Fibroblast of lung (primary cell): ENCODE measurements around the gene HIKESHI. TPM values are rescaled to one million over a fixed set of nuclear protein-coding genes. Genes with fewer than 3 reads are reported as not detected.

ENCODE experiments used
- DNase-seq, 2 donors: peaks; one replicate each; pipeline versions ENCODE4 v3.0.0 to v3.0.0-alpha.2; 2010; ENCODE audit warnings: low read depth in 2 of 2
- H2AFZ ChIP-seq: 2 replicates; pipeline ENCODE4 v1.5.1; 2012; ENCODE audit warnings: low read length, control low read depth, inconsistent platforms
- H3K27ac ChIP-seq: 2 replicates; pipeline ENCODE4 v1.5.1; 2011; ENCODE audit warnings: low read length, control low read depth; ENCODE audit not compliant: insufficient read depth
- H3K27me3 ChIP-seq: 2 replicates; pipeline ENCODE4 v1.5.1; 2011; ENCODE audit warnings: mild to moderate bottlenecking, low read length; ENCODE audit not compliant: control insufficient read depth, insufficient read depth
- H3K36me3 ChIP-seq: 2 replicates; pipeline ENCODE4 v1.5.1; 2011; ENCODE audit warnings: low read length; ENCODE audit not compliant: control insufficient read depth, insufficient read depth
- H3K4me1 ChIP-seq: 2 replicates; pipeline ENCODE4 v1.5.1; 2011; ENCODE audit warnings: low read length; ENCODE audit not compliant: control insufficient read depth, insufficient read depth; ENCODE audit errors: extremely low read depth
- H3K4me2 ChIP-seq: 2 replicates; pipeline ENCODE4 v1.5.1; 2011; ENCODE audit warnings: low read length, control low read depth; ENCODE audit not compliant: insufficient read depth; ENCODE audit errors: extremely low read depth
- H3K4me3 ChIP-seq, 4 experiments: fragments of 200-600 bp in 1 of 4; sonication (generic) in 1 of 4; replicated peaks in 1 of 4; 2 replicates each; pipeline ENCODE4 v1.5.1; 2011 to 2016; ENCODE audit warnings: low read length in 4 of 4, low read depth in 3 of 4, mild to moderate bottlenecking in 3 of 4, control low read depth in 2 of 4, inconsistent platforms in 1 of 4, mixed read lengths in 1 of 4; ENCODE audit not compliant: insufficient read depth in 1 of 4; ENCODE audit errors: control extremely low read depth in 1 of 4
- H3K79me2 ChIP-seq: 2 replicates; pipeline ENCODE4 v1.5.1; 2012; ENCODE audit warnings: mild to moderate bottlenecking, low read length, inconsistent platforms; ENCODE audit not compliant: control insufficient read depth, insufficient read depth
- H3K9ac ChIP-seq: 2 replicates; pipeline ENCODE4 v1.5.1; 2011; ENCODE audit warnings: mild to moderate bottlenecking, low read length, control low read depth; ENCODE audit not compliant: insufficient read depth
- H3K9me3 ChIP-seq: 2 replicates; pipeline ENCODE4 v1.5.1; 2012; ENCODE audit warnings: low read depth, low read length; ENCODE audit not compliant: control insufficient read depth, insufficient read depth
- H4K20me1 ChIP-seq: 2 replicates; pipeline ENCODE4 v1.5.1; 2011; ENCODE audit warnings: low read length; ENCODE audit not compliant: control insufficient read depth, insufficient read depth; ENCODE audit errors: extremely low read depth
- EZH2 ChIP-seq: IDR thresholded peaks from 2 replicates; pipeline ENCODE4 v1.5.1; 2012; ENCODE audit warnings: low read length, control low read depth, mild to moderate bottlenecking; ENCODE audit errors: missing control alignments
- polyA plus RNA-seq, 2 donors: library from polyadenylated mRNA; depleted of rRNA in 1 of 2; stranded (reverse) in 1 of 2; unstranded in 1 of 2; fragments of >200 nt; gene quantifications; 2 replicates each; pipeline ENCODE4 v1.2.1, GENCODE V29; 2011 to 2012; ENCODE audit warnings: missing spikeins in 1 of 2
- total RNA-seq: library from RNA; depleted of rRNA; stranded (reverse); fragments of >200 nt; gene quantifications from 2 replicates; pipeline ENCODE4 v1.2.1, GENCODE V29; 2014
- TF ChIP-seq, protein P1 (sequence below), 2 donors: IDR thresholded peaks in 1 of 2; conservative IDR thresholded peaks in 1 of 2; 1 replicate in 1 of 2; 2 replicates in 1 of 2; pipeline ENCODE4 v1.5.1; 2011 to 2012; ENCODE audit warnings: low read length in 2 of 2, control low read depth in 1 of 2, inconsistent platforms in 1 of 2, low read depth in 1 of 2, mild to moderate bottlenecking in 1 of 2

The HIKESHI gene
- total and polyA plus RNA-seq, 2 donors (not counting 1 experiment from before 2014, with no cell fraction given), result 64.1 to 74.3 TPM

DNA sequence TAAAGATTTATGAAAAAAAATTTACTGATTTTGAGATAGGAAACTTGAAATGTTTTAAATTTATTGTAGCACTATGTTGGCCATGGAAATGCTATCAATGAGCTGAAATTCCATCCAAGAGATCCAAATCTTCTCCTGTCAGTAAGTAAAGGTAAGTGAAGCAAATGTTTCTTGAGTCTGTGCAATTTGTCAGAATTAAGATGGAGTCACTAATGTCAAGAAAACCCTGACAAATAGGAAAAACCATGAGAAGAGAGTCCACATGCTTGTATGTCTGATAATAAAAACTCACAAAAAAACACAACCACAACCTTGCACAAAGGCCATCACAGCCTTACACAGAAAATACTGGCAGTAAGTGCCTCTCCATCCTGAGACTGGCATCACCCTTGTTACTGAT, 44.6 kb upstream of the HIKESHI start:
- TF ChIP-seq EZH2, result no peak
- TF ChIP-seq, protein P1, sequence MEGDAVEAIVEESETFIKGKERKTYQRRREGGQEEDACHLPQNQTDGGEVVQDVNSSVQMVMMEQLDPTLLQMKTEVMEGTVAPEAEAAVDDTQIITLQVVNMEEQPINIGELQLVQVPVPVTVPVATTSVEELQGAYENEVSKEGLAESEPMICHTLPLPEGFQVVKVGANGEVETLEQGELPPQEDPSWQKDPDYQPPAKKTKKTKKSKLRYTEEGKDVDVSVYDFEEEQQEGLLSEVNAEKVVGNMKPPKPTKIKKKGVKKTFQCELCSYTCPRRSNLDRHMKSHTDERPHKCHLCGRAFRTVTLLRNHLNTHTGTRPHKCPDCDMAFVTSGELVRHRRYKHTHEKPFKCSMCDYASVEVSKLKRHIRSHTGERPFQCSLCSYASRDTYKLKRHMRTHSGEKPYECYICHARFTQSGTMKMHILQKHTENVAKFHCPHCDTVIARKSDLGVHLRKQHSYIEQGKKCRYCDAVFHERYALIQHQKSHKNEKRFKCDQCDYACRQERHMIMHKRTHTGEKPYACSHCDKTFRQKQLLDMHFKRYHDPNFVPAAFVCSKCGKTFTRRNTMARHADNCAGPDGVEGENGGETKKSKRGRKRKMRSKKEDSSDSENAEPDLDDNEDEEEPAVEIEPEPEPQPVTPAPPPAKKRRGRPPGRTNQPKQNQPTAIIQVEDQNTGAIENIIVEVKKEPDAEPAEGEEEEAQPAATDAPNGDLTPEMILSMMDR (conservative IDR thresholded peaks at IDR 0.05 in 1 of 2, IDR thresholded peaks at IDR 0.05 in 1 of 2; ENCODE audit: low read depth in 1 of 2, low read length in 2 of 2), result no peak
- Histone ChIP-seq H3K4me3 (no peak overlapping the region), H3K4me1 (no peaks in the 10 kb centered on the region), H3K36me3 (peaks cover 2% of the 10 kb centered on the region), H3K27ac (no peak overlapping the region), H3K79me2 (peaks cover 14% of the 10 kb centered on the region), H3K9me3 (no peaks in the 10 kb centered on the region), H3K4me2 (no peak overlapping the region), H4K20me1 (no peaks in the 10 kb centered on the region), H3K27me3 (no peaks in the 10 kb centered on the region), H2AFZ (no peak overlapping the region), H3K9ac (no peak overlapping the region)
- no peak for DNase-seq

DNA sequence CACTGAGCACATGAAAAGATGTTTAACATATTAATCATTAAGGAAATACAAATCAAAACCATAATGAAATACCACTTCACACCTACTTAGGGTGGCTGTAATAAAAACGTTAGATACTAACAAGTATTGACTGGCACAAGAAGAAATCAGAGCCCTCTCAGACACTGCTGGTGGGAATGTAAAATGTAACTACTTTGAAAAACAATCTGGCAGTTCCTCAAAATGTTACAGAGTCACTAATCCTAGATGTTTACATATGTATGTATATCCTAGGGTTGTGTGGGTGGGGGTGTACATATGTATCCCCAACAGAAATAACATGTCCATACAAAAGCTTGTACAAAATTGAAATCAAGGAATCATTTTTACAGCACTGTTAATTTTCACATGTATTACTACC, 42.3 kb upstream of the HIKESHI start:
- H3K4me2 ChIP-seq, result no peak overlapping the region

DNA sequence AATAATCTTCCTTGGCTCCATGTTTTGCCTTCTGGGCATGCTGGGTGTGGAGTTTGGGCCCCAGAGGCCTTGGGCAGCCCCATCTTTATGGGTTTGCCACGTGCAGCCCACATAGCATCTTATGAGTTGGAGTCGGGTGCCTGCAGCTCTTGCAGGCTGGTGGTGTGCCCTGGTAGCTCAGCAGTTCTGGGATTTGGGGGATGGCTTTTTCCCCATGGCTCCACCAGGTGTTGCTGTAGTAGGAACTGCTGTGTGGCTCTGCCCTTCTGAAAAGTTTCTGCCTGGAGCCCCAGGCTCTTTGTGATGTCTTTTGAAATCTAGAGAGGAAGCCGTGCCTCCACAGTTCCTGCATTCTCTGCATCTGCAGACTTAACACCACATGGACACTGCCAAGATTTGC, 40.7 kb upstream of the HIKESHI start:
- Histone ChIP-seq H3K4me1 (no peaks in the 10 kb centered on the region), H3K4me2 (no peak overlapping the region), H3K36me3 (peaks cover 1% of the 10 kb centered on the region), H3K4me3 (no peak overlapping the region), H3K79me2 (no peaks in the 10 kb centered on the region), H4K20me1 (no peaks in the 10 kb centered on the region), H3K9ac (no peak overlapping the region), H2AFZ (no peak overlapping the region), H3K27ac (no peak overlapping the region), H3K27me3 (no peaks in the 10 kb centered on the region), H3K9me3 (no peaks in the 10 kb centered on the region)
- TF ChIP-seq, protein P1 (conservative IDR thresholded peaks at IDR 0.05 in 1 of 2, IDR thresholded peaks at IDR 0.05 in 1 of 2; ENCODE audit: low read depth in 1 of 2, low read length in 2 of 2), result no peak
- TF ChIP-seq EZH2, result no peak
- no peak for DNase-seq

More for the DNA sequence above, 42.3 kb upstream of the HIKESHI start:
- Histone ChIP-seq H3K4me1 (no peaks in the 10 kb centered on the region), H2AFZ (no peak overlapping the region), H3K9ac (no peak overlapping the region), H3K9me3 (no peaks in the 10 kb centered on the region), H3K79me2 (peaks cover 4% of the 10 kb centered on the region), H3K27ac (no peak overlapping the region), H3K36me3 (no peaks in the 10 kb centered on the region), H3K27me3 (no peaks in the 10 kb centered on the region), H4K20me1 (no peaks in the 10 kb centered on the region), H3K4me3 (no peak overlapping the region)
- TF ChIP-seq, protein P1 (conservative IDR thresholded peaks at IDR 0.05 in 1 of 2, IDR thresholded peaks at IDR 0.05 in 1 of 2; ENCODE audit: low read depth in 1 of 2, low read length in 2 of 2), result no peak
- TF ChIP-seq EZH2, result no peak
- no peak for DNase-seq
